NCI-H1417 treated with DMSO at 0.1 percent for 48 hours (cell line): ENCODE results near the gene NAPA.

ENCODE experiments used
- DNase-seq: peaks from one replicate; lab custom pipeline; 2025; lab: John Stamatoyannopoulos, UW

The NAPA gene

DNA sequence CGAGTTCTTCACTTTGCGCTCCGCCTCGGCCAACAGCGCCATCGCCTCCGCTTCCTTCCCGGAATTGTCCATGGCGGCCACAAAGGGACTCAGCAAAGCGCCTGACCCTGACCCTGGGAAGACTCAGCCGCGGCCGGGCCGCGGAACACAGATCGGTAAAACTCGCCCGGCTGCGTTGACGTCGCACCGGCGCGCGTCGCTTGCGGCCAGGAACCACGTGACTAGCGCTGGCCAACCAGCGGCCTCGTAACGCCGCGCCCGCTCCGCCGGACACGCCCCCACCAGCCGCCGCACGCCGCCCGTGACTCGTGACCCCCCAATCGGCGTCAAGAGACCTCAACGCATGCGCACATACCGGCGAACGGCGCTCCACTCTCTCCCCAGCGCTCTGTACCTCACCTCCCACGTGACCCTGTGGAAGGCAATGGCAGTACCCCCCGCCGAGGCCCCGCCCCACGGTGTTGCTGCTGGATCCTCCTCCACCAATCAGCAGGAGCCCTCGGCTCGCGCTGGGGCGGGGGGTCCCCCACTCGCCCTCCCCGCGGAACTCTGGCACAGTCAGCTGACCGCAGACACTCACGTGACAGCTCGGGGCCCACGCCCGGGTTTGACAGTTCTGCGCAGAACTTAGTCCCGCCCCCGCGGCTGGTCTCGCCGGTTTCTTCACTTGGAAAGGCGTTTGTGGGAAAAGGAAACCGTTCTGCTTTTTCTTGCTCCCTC, at the start of gene NAPA:
Gene NAPA, minus strand, starts transcription at position 195 of the 720 bp plus-strand sequence. Its CDS starts 123 bp downstream, at position 72.
- DNase-seq = peak; percentile 99

DNA sequence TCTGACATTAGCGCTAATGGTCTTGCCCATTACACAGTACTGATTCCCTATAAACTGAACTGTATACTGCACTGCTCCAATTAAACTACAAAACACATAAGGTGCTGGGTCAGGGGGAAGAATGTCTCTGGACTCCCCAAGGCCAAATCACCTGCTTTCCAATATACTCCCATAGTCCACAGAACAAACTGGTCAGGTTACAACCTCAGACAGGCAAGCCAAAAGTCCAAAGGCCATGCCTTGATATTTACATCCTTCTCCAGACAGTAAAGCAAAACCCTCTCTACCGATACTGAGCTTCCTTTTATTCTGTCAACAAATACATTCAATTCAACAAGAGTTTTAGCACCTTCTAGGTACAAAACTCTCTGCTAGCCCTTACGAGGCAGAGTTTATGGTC, 49.2 kb upstream of the NAPA start:
- DNase-seq = no peak

DNA sequence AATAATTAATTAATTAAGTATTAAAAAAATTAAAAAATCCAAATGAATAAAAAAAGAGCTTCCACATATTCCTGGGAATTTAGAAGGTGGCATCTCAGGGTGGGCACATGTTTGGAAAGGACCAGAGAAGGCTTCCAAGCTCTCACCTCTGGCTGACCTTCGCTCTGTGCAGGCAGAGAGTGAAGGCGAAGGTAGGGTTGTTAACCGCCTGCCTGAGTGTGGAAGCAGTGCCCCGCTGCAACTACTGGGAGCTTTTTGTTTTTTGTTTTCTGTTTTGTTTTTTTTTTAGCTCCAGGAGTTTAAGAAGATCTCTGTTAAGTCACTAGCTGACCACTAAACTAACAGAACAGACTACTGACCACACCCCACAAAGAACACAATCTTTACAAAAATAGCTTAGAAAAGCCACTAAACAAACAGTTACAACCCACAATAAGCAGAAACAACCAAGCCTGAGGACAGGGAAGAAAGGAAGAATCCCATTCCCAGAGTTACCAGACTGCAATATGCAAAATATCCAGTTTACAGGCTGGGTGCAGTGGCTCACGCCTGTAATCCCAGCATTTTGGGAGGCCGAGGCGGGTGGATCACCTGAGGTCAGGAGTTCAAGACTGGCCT, 46.7 kb upstream of the NAPA start:
- no peak for DNase-seq

DNA sequence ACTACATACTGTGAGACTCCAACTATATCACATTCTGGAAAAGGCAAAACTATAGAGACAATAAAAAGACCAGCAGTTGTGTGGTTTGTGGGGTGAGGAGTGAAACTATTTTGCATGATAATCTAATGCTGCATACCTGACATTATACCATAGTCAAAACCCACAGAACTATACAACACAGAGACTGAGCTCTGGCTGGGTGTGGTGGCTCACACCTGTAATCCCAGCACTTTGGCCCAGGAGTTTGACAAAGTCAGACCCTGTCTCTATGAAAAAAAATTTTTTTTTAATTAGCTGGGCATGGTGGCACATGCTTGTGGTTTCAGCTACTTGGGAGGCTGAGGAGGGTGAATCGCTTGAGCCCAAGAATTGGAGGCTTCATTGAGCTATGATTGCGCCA, 46.1 kb upstream of the NAPA start:
- no peak for DNase-seq

DNA sequence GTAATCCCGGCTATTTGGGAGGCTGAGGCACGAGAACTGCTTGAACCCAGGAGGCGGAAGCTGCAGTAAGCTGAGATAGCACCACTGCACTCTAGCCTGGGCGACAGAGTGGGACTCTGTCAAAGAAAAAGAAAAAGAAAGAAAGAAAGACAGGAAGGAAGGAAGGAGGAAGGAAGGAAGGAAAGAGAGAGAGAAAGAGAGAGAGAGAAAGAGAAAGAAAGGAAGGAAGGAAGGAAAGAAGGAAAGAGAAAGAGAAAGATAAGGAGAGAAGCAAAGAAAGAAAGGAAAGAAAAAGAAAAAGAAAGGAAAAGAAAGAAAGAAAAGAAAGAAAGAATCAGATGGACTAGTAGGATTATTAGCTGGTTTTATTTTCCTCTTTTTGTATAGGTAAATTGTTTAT, 35.3 kb upstream of the NAPA start:
- no peak for DNase-seq

DNA sequence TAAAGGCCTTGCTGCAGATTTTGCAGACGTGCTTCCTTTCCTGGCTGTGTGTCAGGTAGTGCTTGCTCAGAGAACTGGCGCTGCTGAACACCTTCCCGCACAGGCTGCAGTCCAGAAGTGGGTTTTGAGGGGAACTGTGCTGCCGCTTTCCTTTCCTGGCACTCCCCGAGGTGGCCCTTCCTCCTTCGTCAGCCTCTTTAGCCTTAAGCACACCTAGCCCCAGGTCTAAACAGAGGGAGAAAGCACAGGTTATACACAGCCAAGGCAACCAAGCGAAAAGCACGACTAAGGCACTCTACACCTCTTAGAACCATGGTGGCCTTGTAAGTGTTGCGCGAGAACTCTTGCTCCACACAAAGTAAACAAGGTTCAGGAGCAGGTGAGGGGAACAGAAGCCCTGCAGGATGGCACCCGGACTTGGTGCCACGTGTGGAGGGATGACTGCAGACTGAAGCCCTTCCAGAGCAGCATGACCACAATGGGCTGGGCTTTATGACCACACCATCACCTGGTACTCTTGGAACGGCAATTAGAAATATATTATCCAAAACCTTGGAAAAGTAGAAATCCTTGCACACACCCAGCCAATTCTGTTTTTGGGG, 34.5 kb upstream of the NAPA start:
- no peak for DNase-seq

DNA sequence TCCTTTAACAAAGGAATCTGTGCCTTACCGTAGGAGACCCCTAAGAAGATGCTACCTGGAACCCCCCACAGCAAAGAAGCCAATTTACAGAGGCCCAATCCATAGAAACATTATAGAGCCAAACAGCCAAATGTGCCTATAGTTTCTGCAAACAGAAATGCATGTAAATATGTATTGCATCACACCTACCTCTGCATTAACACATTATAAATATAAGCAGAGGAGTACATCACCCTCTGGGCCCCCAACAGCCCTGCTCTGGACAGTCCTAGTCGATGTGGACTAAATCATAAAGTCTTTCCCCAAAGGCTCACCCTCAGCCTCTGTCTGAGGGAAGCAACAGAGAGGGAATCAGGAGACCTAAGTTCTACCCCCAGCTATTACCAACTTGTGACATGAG, 32.3 kb upstream of the NAPA start:
- DNase-seq = no peak

DNA sequence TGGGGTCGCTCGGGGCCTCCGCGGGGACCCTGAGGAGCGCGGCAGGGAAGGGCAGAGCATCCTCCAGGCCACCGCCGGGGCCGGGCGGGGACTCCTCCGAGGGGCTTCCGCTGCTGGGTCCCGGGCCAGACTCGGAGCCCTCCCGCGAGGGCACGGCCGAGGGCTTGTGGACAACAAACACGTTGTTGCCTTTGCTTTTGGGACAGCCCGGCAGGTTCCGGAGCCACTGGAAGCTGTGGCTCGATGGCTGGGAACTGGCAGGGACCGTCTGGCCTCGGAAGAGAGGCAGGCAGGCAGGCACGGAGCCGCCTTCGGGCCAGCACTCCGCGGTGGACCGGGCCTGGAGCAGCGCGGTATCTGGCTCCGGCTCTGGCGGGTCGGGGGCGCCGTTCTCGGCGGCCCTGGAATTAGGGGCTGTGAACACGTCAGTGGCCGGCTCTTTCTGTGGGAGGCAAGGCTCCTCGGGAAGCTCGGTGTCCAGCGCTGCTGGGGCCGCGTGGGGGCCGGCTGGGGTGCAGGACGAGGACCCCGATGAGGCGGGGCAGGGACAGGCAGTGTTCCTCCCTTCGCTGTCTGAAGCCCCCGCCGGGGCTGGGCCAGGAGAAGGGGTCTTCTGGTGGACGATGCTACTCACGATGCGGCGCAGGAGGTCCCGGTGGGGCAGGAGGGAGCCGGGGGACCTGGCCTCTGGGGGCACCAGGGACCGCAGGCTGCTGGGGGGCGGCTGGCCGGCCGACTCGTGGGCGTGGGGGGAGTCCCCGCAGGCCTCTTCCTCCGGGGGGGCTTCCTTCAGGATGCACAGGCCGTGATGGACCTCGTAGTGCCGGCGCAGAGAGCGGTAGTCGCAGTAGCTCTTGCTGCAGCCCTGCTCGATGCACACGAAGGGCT, 30.4 kb upstream of the NAPA start:
- DNase-seq = no peak

DNA sequence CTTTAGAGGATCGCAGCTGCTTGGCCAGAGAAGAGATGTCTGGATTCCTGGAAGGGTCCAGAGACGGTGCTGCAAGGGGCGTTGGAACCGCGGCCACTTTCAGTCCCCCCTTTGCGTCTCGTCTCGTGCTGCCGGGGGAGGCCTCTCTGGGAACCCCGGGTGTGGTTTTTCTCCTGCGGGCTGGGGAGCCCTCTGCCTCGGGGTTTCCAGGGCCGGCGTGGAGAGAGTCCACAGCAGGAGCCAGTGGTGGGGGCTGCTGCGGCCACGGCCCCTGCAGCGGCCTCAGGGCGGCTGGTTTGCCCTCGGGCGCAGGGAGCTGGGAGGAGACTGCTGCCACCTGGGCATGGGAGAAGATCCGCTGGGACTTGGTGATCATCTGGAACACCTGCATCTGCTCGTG, 29.6 kb upstream of the NAPA start:
- no peak for DNase-seq

DNA sequence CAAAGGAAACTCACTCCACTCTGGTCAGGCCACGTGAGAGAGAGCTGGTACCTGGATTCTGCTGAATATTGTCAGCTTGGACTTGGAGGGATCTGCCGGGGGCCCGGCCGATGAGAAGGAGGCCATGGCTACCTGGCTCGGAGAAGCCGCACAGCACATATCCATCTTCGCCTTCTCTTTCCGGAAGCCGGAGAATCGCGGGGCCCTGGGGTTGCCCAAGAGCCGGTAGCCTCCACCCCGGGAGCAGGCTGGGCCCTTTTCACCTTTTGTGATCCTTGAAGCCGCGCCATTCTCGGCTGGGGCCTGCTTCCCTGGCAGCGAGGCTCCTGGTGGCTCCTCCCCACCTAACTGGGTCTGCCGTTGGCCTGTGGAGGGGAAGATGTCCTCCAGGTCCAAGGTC, 29.2 kb upstream of the NAPA start:
- no peak for DNase-seq

DNA sequence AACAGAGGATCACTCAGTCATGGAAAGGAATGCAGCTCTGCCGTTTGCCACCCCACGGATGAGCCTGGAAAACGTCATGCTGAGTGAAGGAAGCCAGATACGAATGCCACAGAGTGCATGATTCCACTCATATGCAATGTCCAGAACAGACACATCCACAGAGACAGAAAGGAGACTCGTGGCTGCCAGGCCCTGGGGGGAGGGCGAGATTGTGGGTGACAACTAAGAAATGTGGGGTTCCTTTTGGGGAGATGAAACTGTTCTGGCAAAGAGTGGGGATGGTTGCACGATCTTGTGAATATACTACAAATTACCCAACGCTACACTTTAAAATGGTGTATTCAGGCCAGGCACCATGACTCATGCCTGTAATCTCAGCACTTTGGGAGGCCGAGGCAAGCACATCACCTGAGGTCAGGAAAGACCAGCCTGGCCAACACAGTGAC, 27.2 kb upstream of the NAPA start:
- no peak for DNase-seq

DNA sequence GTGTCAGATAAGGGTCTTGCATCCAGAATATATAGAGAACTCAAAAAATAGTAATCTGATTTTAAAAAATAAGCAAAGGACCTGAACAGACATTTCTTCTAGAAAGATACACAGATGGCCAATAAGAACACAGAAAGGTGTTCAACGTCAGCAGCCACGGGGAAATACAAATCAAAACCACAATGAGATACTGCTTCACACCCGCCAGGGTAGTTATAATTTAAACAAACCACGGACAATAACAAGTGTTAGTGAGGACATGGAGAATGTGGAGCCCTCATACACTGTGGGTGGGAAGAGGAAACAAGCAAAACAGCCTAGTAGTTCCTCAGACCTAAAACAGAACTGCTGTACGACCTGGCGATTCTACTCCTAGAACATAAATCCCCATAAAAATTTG, 26.7 kb upstream of the NAPA start:
- no peak for DNase-seq

DNA sequence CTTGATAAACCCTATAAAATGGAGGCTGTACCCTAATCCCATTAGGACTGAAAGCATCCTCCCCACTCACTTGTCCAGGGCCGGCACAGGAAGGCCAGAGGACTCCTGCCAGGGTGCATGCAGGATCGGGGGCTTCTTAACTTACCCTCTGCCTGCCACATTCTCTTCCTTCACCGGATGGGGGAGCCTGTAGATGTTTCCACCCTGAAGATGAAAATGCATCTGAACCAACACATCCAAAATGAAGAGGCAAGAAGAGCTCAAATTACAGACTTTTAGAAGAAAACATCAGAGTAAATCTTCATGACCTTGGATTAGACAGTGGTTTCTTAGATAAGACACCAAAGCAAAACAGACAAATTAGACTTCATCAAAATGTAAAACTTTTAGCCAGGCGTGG, 25.9 kb upstream of the NAPA start:
- no peak for DNase-seq

DNA sequence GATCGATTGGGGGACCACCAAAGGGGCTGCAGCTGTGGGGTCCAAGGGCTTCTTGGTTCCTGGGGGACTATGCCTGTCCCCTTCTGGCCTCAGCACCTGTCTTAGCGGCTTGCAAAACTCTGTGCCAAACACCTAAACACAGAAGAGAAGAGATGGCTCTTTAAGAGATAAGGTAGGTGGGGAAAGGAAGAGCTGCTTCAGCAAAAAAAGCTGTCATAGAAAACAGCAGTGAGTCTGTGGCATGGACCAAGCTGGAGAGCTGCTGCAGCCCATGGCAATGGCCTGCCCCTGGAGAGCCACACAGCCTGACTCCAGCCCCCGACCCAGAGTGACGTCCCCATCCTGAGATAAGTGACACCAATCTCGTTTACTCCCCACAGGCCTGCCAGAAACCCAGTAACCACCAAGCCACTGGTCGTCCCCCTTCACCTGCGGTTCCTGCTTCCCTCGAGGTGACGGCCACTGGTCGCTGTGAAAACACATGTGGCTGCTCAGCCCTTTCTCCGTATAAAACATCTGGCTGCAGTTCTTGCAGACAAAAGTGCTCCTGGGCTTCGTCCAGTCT, 25.0 kb upstream of the NAPA start:
- DNase-seq = no peak

DNA sequence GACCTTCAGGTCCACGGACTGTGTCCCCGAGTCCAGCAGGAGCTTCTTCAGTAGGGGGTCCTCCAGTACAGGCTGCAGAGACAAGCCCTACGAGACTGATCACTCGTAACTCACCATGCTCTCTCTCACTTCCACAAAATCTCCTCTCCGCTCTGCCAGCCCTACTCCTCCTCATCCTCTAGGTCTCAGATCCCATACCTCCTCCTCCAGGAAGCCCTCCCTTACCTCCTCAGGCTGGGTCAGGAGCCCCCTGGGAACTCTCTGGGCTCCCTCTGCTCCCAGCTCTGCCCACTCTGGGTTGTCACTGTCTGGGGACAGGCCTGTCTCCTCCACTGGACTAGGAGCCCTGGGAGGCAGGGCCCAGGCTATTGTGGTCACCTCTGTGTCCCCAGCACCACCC, 23.9 kb upstream of the NAPA start:
- DNase-seq = no peak

DNA sequence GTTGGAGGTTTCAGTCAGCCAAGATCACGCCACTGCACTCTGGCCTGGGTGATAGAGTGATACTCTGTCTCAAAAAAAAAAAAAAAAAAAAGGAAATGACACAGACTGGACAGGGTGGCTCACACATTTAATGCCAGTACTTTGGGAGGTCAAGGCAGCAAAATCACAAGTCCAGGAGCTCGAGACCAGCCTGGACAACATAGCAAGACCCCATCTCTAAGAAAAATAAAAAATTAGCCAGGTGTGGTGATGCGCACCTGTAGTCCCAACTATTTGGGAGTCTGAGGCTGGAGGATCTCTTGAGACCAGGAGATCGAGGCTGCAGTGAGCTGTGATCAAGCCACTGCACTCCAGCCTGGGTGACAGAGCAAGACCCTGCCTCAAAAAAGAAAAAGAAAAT, 22.6 kb upstream of the NAPA start:
- DNase-seq = no peak

DNA sequence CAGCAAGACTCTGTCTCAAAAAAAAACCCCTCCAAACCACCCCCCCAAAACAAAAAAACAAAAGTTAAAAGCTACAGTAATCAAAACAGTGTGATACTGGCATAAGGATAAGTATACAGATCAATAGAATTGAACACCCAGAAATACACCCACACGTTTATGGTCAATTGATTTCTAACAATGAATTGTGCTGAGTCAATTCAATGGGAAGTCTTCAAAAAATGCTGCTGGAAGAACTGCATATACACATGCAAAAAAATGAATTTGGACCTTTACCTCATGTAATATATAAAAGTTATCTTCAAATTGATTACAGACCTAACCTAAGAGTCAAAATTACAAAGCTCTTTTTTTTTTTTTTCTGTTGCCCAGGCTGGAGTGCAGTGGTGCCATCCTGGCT, 19.8 kb upstream of the NAPA start:
- no peak for DNase-seq

DNA sequence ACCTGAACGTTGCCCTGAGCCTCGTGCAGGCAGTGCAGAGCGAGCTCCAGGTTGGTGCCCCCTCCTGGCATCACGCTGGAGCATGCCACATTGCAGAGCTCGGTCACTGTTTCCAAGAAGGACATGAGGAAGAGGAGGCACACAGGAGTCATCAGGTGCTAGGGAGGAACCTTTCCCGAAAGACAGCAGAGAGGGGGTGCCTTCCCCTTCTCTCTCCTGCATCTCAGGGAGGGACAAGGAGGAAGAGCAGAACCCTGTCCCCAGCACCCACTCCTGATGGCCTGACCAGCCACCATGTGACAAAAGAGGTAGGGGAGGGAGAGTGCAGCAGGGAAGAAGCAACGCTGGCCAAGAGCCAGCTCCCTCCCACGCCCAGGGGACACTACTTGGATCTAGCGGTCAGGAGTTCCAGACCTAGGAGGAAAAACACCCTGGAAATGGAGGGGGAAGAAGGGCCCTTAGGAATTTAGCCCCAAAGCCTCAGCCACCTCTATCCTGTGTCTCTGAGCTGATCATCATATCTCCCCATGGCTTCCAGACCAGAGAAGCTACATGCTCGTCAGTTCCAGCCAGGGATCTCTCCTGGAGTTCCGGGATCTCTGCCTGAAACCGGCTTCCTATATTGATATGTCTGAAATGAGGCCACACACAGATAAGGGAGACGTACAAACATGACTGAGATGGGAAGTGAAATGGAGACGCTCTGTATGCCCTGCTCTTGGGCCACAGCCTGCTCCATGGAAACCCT, 17.0 kb upstream of the NAPA start:
- DNase-seq = no peak

DNA sequence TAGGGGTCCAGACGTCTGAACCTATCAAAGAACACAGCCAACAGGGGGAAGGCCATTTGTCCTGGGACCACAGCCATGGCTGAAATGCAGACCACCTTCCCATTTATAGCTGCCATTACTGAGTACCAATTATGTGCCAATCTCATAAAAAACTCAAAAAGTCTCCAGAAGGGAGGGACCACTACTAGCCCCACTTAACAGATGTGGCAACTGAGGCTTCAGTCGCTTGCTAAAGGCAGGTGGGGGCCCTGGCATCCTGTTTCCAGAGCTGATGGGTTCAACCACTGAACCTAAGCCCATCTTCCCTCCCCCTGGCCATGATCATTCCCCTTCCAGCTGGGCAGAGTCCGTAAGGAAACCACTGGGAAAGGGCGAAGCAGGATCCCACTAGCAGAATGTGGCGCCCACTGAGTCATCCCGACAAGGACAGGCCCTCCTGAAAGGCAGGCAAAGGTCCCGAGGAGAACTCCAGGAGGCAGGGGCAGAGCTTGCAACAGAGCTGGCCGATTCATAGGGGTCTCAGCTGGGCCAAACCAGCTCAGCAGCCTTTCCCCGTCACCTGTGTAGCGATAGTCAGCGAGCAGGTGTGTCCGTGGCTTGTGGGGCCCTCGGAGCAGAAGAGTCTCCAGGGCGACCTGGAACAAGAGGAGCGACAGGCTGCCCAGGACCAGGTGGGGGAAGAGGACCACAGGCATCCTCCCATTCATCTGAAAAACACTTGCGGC, 14.3 kb upstream of the NAPA start:
- no peak for DNase-seq

DNA sequence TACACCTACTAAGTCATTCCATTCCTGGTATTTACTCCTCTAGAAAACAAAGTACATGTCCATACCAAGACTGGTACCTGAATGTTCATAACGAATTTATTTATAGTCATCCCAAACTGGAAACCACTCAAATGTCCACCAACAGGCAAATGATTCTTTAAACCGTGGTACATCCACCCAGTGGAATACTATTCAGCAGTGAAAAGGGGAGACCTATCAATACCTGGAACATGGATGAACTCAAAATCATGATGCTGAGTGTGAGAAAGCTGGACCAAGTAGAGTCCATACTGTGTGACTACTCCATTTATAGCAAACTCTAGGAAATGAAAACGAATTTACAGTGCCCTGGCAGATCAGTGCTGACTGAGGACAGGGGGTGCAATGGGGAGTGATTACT, 11.9 kb upstream of the NAPA start:
- DNase-seq = no peak

DNA sequence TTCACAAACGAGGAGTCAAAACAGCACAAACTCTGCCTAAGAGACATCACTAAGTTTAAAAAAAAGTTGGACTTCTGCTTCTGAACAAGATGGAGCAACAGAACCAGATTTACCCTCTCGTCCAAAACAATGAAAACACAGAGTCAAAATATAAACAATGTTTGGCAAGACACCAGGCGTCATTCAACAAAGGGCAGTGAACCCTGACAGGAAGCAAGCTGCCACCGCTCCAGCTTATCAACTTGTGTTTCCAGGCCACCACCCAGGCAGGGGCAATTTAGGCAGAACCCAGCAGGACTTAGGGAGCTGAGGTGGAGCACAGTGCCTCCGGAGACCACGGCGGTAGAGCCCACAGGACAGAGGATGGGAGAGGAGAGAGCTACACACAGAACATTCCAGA, 8.6 kb upstream of the NAPA start:
- DNase-seq = no peak
